ENCODE measurements around the gene ANKLE2. TPM values are rescaled to one million over a fixed set of nuclear protein-coding genes. Genes with fewer than 3 reads are reported as not detected.

ANKLE2 gene
- total RNA-seq, 2 experiments from 2014 or later = 112 to 123 TPM

DNA sequence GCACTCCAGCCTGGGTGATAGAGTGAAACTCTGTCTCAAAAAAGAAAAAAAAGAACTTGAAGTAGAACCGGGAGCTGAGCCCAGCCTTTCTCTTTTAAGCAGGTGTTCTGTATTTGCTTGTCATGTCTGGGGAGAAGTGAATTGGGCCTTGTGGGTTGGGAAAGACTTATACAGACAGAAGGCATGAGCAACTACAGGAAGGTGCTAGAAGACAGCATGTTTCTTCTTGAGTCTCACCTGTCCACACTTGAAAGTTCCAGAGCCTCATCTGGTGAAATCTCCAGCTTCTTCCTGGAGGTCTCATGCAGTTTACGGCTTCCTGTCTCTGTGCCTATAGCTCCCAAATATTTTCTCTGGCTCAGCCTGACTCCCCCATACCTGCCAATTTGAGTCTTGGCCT, 48.5 kb downstream of the ANKLE2 start:
- CTCF ChIA-PET = interaction anchor here (0.8 kb wide), 1 partner anchor 17 kb away, joined by 3 read pairs; no protein-coding TSS in a partner anchor
- H3K4me1 Mint-ChIP-seq (ENCODE audit: low read depth) = peaks cover 23% of the 10 kb centered on the region
- no peaks in the 10 kb centered on the region for H3K27me3 Mint-ChIP-seq
- no peak for DNase-seq
- intact Hi-C loops (cut with micrococcal nuclease) = no loop called here
- H3K27ac Mint-ChIP-seq = no peak overlapping the region
- H3K4me3 Mint-ChIP-seq = no peak overlapping the region
- POLR2A ChIA-PET = no interaction called here
- H3K9me3 Mint-ChIP-seq = peaks cover 4% of the 10 kb centered on the region
- H3K36me3 Mint-ChIP-seq = peaks cover 29% of the 10 kb centered on the region

DNA sequence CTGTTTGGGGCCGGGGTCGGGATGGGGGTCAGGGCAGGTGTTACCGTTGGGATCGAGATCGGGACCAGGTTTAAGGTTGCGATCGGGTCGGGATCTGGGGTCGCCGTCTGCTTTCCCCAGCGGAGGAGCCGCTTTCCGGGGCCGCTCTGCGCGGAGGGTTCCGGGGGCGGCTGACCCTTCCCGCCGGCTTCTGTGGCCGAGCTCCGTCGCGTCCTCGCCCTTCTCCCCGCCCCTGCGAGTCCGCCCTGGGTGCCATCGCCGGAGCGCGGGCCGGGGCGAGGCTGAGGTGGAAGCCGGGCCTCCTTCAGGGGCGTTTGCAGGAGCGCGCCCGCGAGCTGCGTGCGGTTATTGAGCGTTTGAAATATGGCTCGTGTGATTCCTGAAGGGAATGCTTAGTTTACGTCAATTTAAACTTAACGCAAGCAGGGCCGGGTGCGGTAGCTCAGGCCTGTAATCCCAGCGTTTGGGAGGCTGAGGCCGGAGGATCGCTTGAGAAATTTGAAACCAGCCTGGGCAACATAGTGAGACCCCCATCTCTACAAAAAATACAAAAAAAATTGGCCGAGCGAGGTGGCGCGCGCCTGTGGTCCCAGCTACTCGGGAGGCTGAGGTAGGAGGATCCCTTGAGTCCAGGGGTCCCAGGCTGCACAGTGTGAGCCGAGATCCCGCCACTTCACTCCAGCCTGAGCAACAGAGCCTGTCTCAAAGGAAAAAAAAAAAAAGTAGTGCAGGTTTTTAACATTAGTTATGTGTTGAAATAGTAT, 50.4 kb downstream of the ANKLE2 start:
- DNase-seq = peak; percentile 44
- ChIA-PET POLR2A (interaction anchor here (1.0 to 2.2 kb wide), 4 partner anchors 10 to 49 kb away, joined by 3 to 12 read pairs (median 4); no protein-coding TSS in a partner anchor), CTCF (interaction anchor here (0.7 kb wide), 1 partner anchor 58 kb away, joined by 3 read pairs; no protein-coding TSS in a partner anchor)
- peaks cover 28% of the 10 kb centered on the region for H3K36me3 Mint-ChIP-seq
- intact Hi-C loops (cut with micrococcal nuclease) = loop anchor here (2.0 kb wide), 1 partner anchor 326 kb away; the partner anchor contains the start of gene ZNF84
- H3K27ac Mint-ChIP-seq = peak overlapping the region; percentile 54
- H3K27me3 Mint-ChIP-seq = no peaks in the 10 kb centered on the region
- peaks cover 11% of the 10 kb centered on the region for H3K9me3 Mint-ChIP-seq
- peak overlapping the region; percentile 81 for H3K4me3 Mint-ChIP-seq
- H3K4me1 Mint-ChIP-seq (ENCODE audit: low read depth) = peaks cover 23% of the 10 kb centered on the region

- intact Hi-C loops (cut with micrococcal nuclease) = loop anchor here (1.0 to 2.0 kb wide), 4 partner anchors 23 to 370 kb away; partner anchors contain the start of genes POLE, PXMP2, ZNF140 and ZNF84
- Mint-ChIP-seq H3K4me3 (peak within 1 kb of the TSS; percentile 83), H3K36me3 (peaks cover 28% of the 10 kb centered on the region), H3K4me1 (ENCODE audit: low read depth) (peaks cover 23% of the 10 kb centered on the region), H3K9me3 (peaks cover 11% of the 10 kb centered on the region), H3K27ac (peak within 1 kb of the TSS; percentile 86), H3K27me3 (no peaks in the 10 kb centered on the region)
- DNase-seq = peak; percentile 93
- ChIA-PET CTCF (interaction anchor here (0.6 to 0.7 kb wide), 2 partner anchors 58 to 194 kb away, joined by 3 read pairs; no protein-coding TSS in a partner anchor), POLR2A (interaction anchor here (0.6 to 2.2 kb wide), 5 partner anchors 11 to 50 kb away, joined by 3 to 12 read pairs (median 3); no protein-coding TSS in a partner anchor)
Measured at GRCh38 chr12:132710405-132711079, 51.1 kb downstream of the ANKLE2 start, which contains the start of gene PGAM5. Gene PGAM5 (plus strand): TSS chr12:132710842. CDS start chr12:132710877, 35 bp downstream.

DNA sequence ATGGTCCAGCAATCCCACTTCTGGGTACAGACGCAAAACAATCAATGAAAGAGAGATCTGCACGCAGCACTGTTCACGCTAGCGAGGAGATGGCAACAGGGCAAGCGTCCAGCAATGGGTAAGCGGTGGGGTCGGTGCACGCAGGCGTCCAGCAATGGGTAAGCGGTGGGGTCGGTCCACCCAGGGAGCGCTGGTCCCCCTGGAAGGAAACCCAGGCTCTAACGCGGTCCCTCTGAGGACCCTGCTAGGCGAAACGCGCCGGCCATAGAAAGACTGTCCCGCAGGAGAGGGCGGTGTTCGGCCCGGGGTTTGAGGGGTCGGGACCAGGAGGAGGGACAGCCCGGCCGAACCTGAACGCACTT, 51.6 kb downstream of the ANKLE2 start:
- H3K27ac Mint-ChIP-seq = peak overlapping the region; percentile 86
- POLR2A ChIA-PET = interaction anchor here (0.6 to 2.2 kb wide), 5 partner anchors 11 to 50 kb away, joined by 3 to 12 read pairs (median 3); partner anchors contain the start of gene POLE

DNA sequence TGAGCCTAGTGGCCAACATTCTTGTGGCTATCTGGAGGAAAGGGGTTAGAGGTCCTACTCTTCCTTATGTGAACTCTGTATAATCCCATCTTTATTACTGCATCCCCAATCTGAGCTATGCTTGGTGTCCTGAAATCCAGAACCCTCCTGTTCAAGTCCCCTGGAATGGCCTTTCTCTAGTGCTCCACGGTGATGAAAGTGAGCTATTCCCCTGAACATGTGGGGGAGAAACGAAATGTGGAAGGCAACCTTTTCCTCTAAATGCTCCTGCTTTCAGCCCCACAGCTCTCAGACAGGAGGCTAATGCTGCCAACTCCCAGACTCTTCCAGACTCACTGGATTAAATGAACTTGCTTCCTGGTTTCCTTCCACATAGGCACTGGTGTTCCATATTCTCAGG, 53.5 kb downstream of the ANKLE2 start:
- ChIA-PET CTCF (no interaction called here), POLR2A (interaction anchor here (0.9 kb wide), 1 partner anchor 33 kb away, joined by 3 read pairs; no protein-coding TSS in a partner anchor)
- no peak overlapping the region for H3K27ac Mint-ChIP-seq
- H3K27me3 Mint-ChIP-seq = no peaks in the 10 kb centered on the region
- intact Hi-C loops (cut with micrococcal nuclease) = no loop called here
- no peak overlapping the region for H3K4me3 Mint-ChIP-seq
- peaks cover 26% of the 10 kb centered on the region for H3K36me3 Mint-ChIP-seq
- peaks cover 14% of the 10 kb centered on the region for H3K4me1 Mint-ChIP-seq (ENCODE audit: low read depth)
- DNase-seq = no peak
- peaks cover 11% of the 10 kb centered on the region for H3K9me3 Mint-ChIP-seq

More for the DNA sequence above, 51.6 kb downstream of the ANKLE2 start:
- Mint-ChIP-seq H3K4me1 (ENCODE audit: low read depth) (peaks cover 23% of the 10 kb centered on the region), H3K27me3 (no peaks in the 10 kb centered on the region), H3K36me3 (peaks cover 27% of the 10 kb centered on the region), H3K9me3 (peaks cover 11% of the 10 kb centered on the region), H3K4me3 (peak overlapping the region; percentile 83)
- CTCF ChIA-PET = interaction anchor here (0.6 kb wide), 1 partner anchor 195 kb away, joined by 3 read pairs; no protein-coding TSS in a partner anchor
- intact Hi-C loops (cut with micrococcal nuclease) = loop anchor here (1.0 to 2.0 kb wide), 4 partner anchors 23 to 370 kb away; partner anchors contain the start of genes POLE, PXMP2, ZNF140 and ZNF84
- DNase-seq = peak; percentile 22

- H3K27ac Mint-ChIP-seq = no peak overlapping the region
- H3K4me1 Mint-ChIP-seq (ENCODE audit: low read depth) = peaks cover 7% of the 10 kb centered on the region
Measured at GRCh38 chr12:132707241-132707640, 54.4 kb downstream of the ANKLE2 start.

DNA sequence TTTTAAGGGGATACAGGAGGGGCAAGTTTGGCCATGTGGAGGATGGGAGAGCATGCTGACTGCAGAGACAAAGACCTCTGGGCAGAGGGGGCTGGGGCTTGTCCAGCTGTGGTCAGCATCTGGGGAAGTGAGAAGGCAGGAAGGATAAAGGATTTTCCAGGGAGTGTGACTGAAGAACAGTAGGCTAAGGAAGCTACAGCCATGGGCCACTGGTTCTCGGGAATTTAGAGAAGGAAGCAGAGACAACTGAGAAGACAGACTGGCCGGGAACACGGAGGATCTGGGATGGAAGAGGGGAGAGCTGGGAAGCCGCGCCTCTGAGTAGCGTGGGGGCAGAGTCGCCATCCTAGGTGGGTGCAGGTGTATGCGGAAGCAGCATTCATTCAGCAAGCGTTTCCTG, 58.0 kb downstream of the ANKLE2 start:
- peaks cover 11% of the 10 kb centered on the region for H3K9me3 Mint-ChIP-seq
- H3K4me3 Mint-ChIP-seq = no peak overlapping the region
- H3K36me3 Mint-ChIP-seq = peaks cover 34% of the 10 kb centered on the region
- ChIA-PET POLR2A (no interaction called here), CTCF (no interaction called here)
- intact Hi-C loops (cut with micrococcal nuclease) = no loop called here
- DNase-seq = no peak
- H3K27ac Mint-ChIP-seq = no peak overlapping the region
- H3K27me3 Mint-ChIP-seq = no peaks in the 10 kb centered on the region
- peaks cover 2% of the 10 kb centered on the region for H3K4me1 Mint-ChIP-seq (ENCODE audit: low read depth)

More at GRCh38 chr12:132707241-132707640, 54.4 kb downstream of the ANKLE2 start:
- ChIA-PET POLR2A (no interaction called here), CTCF (no interaction called here)
- no peaks in the 10 kb centered on the region for H3K27me3 Mint-ChIP-seq
- peaks cover 26% of the 10 kb centered on the region for H3K36me3 Mint-ChIP-seq
- intact Hi-C loops (cut with micrococcal nuclease) = no loop called here
- no peak overlapping the region for H3K4me3 Mint-ChIP-seq
- peaks cover 11% of the 10 kb centered on the region for H3K9me3 Mint-ChIP-seq
- DNase-seq = no peak

DNA sequence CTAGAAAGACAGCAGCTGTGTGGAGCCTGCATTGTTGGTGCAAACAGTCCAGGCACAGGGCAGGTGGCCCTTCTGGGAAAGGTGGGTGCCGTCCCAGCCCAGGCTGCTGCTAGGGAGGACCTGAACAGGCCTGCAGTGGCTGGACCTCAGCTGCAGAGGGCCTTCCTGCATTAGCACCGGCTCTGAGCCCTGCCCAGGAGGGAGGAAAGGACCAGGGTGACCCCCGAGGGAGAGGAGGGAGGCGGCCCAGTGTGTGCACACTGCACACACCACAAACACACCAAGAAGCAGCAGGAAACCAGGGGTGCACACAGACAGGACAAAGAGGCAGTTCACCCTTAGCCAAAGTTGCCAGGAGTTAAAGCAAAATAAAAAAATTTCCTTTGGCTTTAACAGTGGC, 59.0 kb downstream of the ANKLE2 start:
- ChIA-PET POLR2A (no interaction called here), CTCF (no interaction called here)
- Mint-ChIP-seq H3K27me3 (no peaks in the 10 kb centered on the region), H3K4me1 (ENCODE audit: low read depth) (peaks cover 2% of the 10 kb centered on the region), H3K9me3 (peaks cover 5% of the 10 kb centered on the region), H3K27ac (no peak overlapping the region), H3K36me3 (peaks cover 32% of the 10 kb centered on the region), H3K4me3 (no peak overlapping the region)
- no peak for DNase-seq
- intact Hi-C loops (cut with micrococcal nuclease) = no loop called here

DNA sequence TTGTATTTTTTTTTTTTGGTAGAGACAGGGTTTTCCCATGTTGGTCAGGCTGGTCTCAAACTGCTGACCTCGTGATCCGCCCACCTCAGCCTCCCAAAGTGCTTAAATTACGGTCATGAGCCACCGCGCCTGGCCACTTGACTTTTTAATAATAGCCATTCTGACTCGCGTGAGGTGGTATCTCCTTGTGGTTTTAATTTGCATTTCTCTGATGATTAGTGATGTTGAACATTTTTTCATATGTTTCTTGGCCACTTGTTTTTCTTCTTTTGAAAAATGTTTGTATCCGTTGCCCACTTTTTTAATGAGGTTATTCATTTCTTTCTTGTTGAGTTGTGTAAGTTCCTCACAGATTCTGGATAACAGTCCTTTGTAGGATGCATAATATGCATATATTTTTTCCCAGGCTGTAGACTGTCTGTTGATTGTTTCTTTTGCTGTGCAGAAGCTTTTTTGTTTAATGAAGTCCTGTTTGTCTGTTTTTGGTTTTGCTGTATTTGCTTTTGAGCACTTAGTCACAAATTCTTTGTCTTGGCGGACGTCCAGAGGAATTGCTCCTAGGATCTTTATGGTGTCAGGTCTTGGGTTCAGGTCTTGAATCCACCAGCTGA, 61.3 kb downstream of the ANKLE2 start:
- Mint-ChIP-seq H3K4me3 (no peak overlapping the region), H3K27ac (no peak overlapping the region), H3K4me1 (ENCODE audit: low read depth) (peaks cover 2% of the 10 kb centered on the region), H3K27me3 (no peaks in the 10 kb centered on the region), H3K9me3 (no peaks in the 10 kb centered on the region), H3K36me3 (peaks cover 34% of the 10 kb centered on the region)
- CTCF ChIA-PET = no interaction called here
- POLR2A ChIA-PET = interaction anchor here (0.6 kb wide), 1 partner anchor 40 kb away, joined by 4 read pairs; no protein-coding TSS in a partner anchor
- no peak for DNase-seq
- intact Hi-C loops (cut with micrococcal nuclease) = no loop called here

DNA sequence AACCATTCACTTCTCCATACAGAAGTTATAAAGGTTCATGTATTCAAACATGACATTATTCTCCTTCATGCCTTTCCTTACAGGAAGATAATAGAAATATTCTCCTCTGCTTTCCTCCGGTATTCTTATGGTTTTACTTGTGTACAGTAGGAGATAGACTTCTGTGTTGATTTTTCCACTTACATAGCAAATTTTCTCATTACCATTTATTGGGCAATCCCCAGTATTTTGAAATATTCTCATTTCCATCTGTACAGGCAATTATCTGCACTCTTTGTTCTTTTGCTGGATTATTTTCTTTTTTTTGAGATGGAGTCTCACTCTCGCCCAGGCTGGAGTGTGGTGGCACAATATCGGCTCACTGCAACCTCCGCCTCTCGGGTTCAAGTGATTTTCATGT, 63.3 kb downstream of the ANKLE2 start:
- H3K27me3 Mint-ChIP-seq = no peaks in the 10 kb centered on the region
- ChIA-PET POLR2A (interaction anchor here (0.7 kb wide), 1 partner anchor 100 kb away, joined by 3 read pairs; no protein-coding TSS in a partner anchor), CTCF (no interaction called here)
- DNase-seq = no peak
- H3K4me3 Mint-ChIP-seq = no peak overlapping the region
- H3K36me3 Mint-ChIP-seq = peaks cover 26% of the 10 kb centered on the region
- peaks cover 2% of the 10 kb centered on the region for H3K4me1 Mint-ChIP-seq (ENCODE audit: low read depth)
- no peaks in the 10 kb centered on the region for H3K9me3 Mint-ChIP-seq
- intact Hi-C loops (cut with micrococcal nuclease) = no loop called here
- no peak overlapping the region for H3K27ac Mint-ChIP-seq

GRCh38 chr12:132695431-132695830, 66.2 kb downstream of the ANKLE2 start:
- Mint-ChIP-seq H3K4me1 (ENCODE audit: low read depth) (peaks cover 2% of the 10 kb centered on the region), H3K27me3 (no peaks in the 10 kb centered on the region), H3K9me3 (no peaks in the 10 kb centered on the region), H3K27ac (no peak overlapping the region), H3K36me3 (peaks cover 27% of the 10 kb centered on the region), H3K4me3 (no peak overlapping the region)
- CTCF ChIA-PET = no interaction called here
- no peak for DNase-seq
- POLR2A ChIA-PET = interaction anchor here (1.2 kb wide), 1 partner anchor 15 kb away, joined by 3 read pairs; the partner anchor contains the start of gene PGAM5
- intact Hi-C loops (cut with micrococcal nuclease) = no loop called here

Measured in activated CD4-positive, alpha-beta memory T cell treated with anti-CD3 and anti-CD28 coated beads for 36 hours (primary cell).